OCI-LY3 (cell line): ENCODE measurements around the gene OR51E1.

Experiments used
- H2AFZ ChIP-seq: fragments of 200-600, 300-600 bp; shearing (Covaris generic); 2 replicates; pipeline ENCODE4 v1.6.0; 2014; ENCODE audit warnings: antibody characterized with exemption, low read depth, low read length
- H3K27ac ChIP-seq: fragments of 200-600, 300-600 bp; sonication (generic); 2 replicates; pipeline ENCODE4 v1.5.1; 2014; ENCODE audit warnings: mild to moderate bottlenecking, low read length, moderate library complexity, mixed read lengths
- H3K27me3 ChIP-seq: fragments of 200-600, 300-600 bp; sonication (generic); 2 replicates; pipeline ENCODE4 v1.6.1; 2014; ENCODE audit warnings: low read depth, low read length, mixed read lengths
- H3K36me3 ChIP-seq: fragments of 200-600, 300-600 bp; sonication (generic); replicated peaks from 2 replicates; pipeline ENCODE3; 2014; ENCODE audit warnings: low read depth, low read length, mixed read lengths
- H3K4me1 ChIP-seq: fragments of 300-600, 200-600 bp; sonication (generic); 2 replicates; pipeline ENCODE4 v1.6.1; 2014; ENCODE audit warnings: low read length, mixed read lengths
- H3K4me2 ChIP-seq: fragments of 200-600, 300-600 bp; sonication (generic); 2 replicates; pipeline ENCODE4 v1.6.1; 2014; ENCODE audit warnings: low read length, mixed read lengths
- H3K4me3 ChIP-seq: fragments of 300-600, 200-600 bp; sonication (generic); 2 replicates; pipeline ENCODE4 v1.5.1; 2014; ENCODE audit warnings: antibody characterized with exemption, mild to moderate bottlenecking, low read length, moderate library complexity
- H3K79me2 ChIP-seq: fragments of 300-600, 200-600 bp; shearing (Covaris generic); 2 replicates; pipeline ENCODE4 v1.6.1; 2014; ENCODE audit warnings: mild to moderate bottlenecking, low read length, mixed read lengths
- H3K9ac ChIP-seq: fragments of 300-600, 200-600 bp; shearing (Covaris generic); 2 replicates; pipeline ENCODE4 v1.6.0; 2014; ENCODE audit warnings: mild to moderate bottlenecking, low read length, moderate library complexity
- H3K9me3 ChIP-seq: fragments of 200-600, 300-600 bp; shearing (Covaris generic); 2 replicates; pipeline ENCODE4 v1.6.1; 2014; ENCODE audit warnings: low read length, mixed read lengths; ENCODE audit not compliant: insufficient read depth
- H4K20me1 ChIP-seq: fragments of 200-600, 300-600 bp; sonication (generic); 2 replicates; pipeline ENCODE4 v1.6.1; 2016; ENCODE audit warnings: low read length, mixed read lengths; ENCODE audit not compliant: insufficient read depth
- CTCF ChIP-seq: fragments of 200-600, 300-600 bp; sonication (generic); IDR thresholded peaks from 2 replicates; pipeline ENCODE4 v1.5.1; 2014; ENCODE audit warnings: antibody characterized with exemption, low read length, low read depth
- EZH2phosphoT487 ChIP-seq: fragments of 200-600 bp; shearing (Covaris generic); IDR thresholded peaks from 2 replicates; pipeline ENCODE4 v1.6.1; 2018; ENCODE audit warnings: antibody characterized with exemption, mixed run types, low read depth

OR51E1 gene

DNA sequence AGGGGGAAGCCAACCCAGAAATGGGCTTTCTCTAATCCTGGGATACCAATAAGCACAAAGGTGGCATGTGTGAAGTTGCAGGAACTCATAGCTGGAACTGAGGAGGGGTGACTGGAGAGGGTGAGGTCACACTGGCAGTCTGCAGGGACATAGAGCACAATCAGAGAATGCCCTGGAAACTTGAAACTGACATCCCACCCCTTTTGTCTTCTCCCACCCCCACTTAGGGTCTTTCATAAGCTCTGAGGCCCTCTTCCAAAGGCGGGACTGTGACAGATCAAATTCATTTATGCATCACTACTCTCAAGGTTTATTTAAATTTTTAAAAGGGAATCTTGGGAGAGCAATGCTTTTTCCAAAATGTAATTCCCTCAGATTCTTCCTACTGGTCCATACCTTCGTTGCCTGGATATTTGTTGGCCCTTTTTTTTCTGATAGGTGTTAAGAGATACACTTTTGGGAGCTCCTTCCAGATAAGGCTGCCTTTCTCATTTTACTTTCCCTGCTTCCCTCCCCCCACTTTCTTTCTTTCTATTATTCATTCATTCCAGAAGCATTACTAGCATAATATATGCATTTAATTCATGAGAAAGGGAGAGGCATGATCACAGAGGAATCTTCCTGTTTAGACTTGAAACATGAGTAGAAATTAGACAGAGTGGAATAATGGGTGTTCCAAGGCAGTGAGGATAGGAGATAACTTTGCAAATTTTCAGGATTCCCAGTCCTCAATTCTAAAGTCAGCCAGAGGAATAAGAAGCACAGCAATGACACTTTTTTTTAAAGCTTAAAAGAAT is 39.0 kb downstream of the OR51E1 start:
- Histone ChIP-seq H2AFZ (no peak overlapping the region), H3K9ac (no peak overlapping the region), H3K27ac (no peak overlapping the region), H3K4me2 (no peak overlapping the region), H4K20me1 (no peaks in the 10 kb centered on the region), H3K9me3 (no peaks in the 10 kb centered on the region), H3K4me3 (no peak overlapping the region), H3K36me3 (no peaks in the 10 kb centered on the region), H3K27me3 (no peaks in the 10 kb centered on the region), H3K79me2 (no peaks in the 10 kb centered on the region), H3K4me1 (peaks cover 3% of the 10 kb centered on the region; the same call in 1 of the 2 replicates)
- TF ChIP-seq CTCF (no peak), EZH2phosphoT487 (no peak)

- TF ChIP-seq CTCF (no peak), EZH2phosphoT487 (no peak)
- Histone ChIP-seq H3K27ac (no peak overlapping the region), H3K79me2 (no peaks in the 10 kb centered on the region), H2AFZ (no peak overlapping the region), H3K4me2 (no peak overlapping the region), H3K36me3 (no peaks in the 10 kb centered on the region), H3K4me3 (no peak overlapping the region), H3K27me3 (no peaks in the 10 kb centered on the region), H3K9ac (no peak overlapping the region), H3K9me3 (no peaks in the 10 kb centered on the region), H3K4me1 (no peaks in the 10 kb centered on the region), H4K20me1 (no peaks in the 10 kb centered on the region)
Measured at GRCh38 chr11:4684631-4685285, 41.0 kb downstream of the OR51E1 start.

DNA sequence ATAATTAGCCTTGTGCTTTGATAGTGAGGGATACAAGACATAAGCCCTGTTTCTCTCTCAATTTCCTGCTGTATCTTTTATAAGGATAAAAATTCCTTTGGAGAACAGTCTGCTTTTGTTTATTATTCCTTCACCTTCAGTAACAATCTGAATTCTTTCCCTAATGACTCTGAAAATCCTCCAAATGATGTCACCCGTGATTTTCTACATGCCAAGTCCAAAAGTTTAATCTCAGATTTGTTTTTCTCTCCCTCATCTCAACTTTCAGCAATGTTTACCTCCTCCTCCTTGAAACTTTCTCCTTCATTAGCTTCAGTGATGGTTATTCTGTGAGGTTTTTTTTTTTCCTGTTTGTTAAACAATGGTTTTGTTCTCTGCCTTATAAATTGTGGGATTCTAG is 51.7 kb downstream of the OR51E1 start:
- Histone ChIP-seq H3K27ac (no peak overlapping the region), H3K9ac (no peak overlapping the region), H2AFZ (no peak overlapping the region), H3K4me3 (no peak overlapping the region), H3K36me3 (no peaks in the 10 kb centered on the region), H3K27me3 (no peaks in the 10 kb centered on the region; the same call in 1 of the 2 replicates), H3K9me3 (no peaks in the 10 kb centered on the region), H3K4me1 (peaks cover 12% of the 10 kb centered on the region), H3K79me2 (no peaks in the 10 kb centered on the region), H4K20me1 (no peaks in the 10 kb centered on the region), H3K4me2 (no peak overlapping the region)
- TF ChIP-seq EZH2phosphoT487 (no peak), CTCF (no peak)

GRCh38 chr11:4697585-4697984 is 53.8 kb downstream of the OR51E1 start, which contains the start of gene OR51E2:
Gene OR51E2, minus strand, starts transcription at chr11:4697853. Its CDS starts 15,142 bp downstream, at chr11:4682711.
- Histone ChIP-seq H3K4me3 (no peak within 1 kb of the TSS), H3K4me1 (peaks cover 12% of the 10 kb centered on the region), H2AFZ (no peak within 1 kb of the TSS), H3K27ac (no peak within 1 kb of the TSS), H3K36me3 (no peaks in the 10 kb centered on the region), H3K4me2 (no peak within 1 kb of the TSS), H3K79me2 (no peaks in the 10 kb centered on the region), H4K20me1 (no peaks in the 10 kb centered on the region), H3K9ac (no peak within 1 kb of the TSS), H3K27me3 (no peaks in the 10 kb centered on the region; the same call in 1 of the 2 replicates), H3K9me3 (no peaks in the 10 kb centered on the region)
- TF ChIP-seq CTCF, result no peak
- no peak for TF ChIP-seq EZH2phosphoT487
